ENCODE measurements around the gene CRAT.
"Not testable (repeated sequence)": the region's sequence is repeated elsewhere in the genome, so short reads cannot be mapped to it uniquely, and the experiment has no call there.

The CRAT gene

GRCh38 chr9:129138476-129139232 lies 28.1 kb upstream of the CRAT start:
- no peak for DNase-seq (ENCODE audit: low read depth)

DNA sequence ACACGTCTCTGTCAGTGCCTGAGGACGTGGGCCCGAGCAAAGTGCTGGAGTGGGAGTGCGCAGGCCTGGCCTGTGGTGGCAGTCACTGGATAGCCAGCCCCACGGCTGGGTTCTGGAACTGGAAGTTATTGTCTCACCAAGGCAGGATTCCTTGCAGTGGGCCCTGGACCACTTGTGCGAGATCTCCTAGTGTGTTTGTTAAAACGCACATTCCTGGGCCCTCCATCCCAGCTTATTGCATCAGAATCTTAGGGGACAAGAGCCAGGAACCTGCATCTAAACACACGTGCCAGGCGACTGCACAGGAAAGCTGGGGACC lies 27.5 kb upstream of the CRAT start:
- DNase-seq (ENCODE audit: low read depth): no peak

- DNase-seq (ENCODE audit: low read depth): no peak
Measured at GRCh38 chr9:129137292-129138143, 26.9 kb upstream of the CRAT start.

GRCh38 chr9:129136446-129137035 lies 25.9 kb upstream of the CRAT start:
- no peak for DNase-seq (ENCODE audit: low read depth)

GRCh38 chr9:129135476-129135875 lies 24.9 kb upstream of the CRAT start:
- no peak for DNase-seq (ENCODE audit: low read depth)

- DNase-seq (ENCODE audit: low read depth): no peak
Measured at GRCh38 chr9:129133082-129133481, 22.5 kb upstream of the CRAT start.

- DNase-seq (ENCODE audit: low read depth): peak; percentile 69
Measured at GRCh38 chr9:129131300-129132145, 20.9 kb upstream of the CRAT start.

- DNase-seq (ENCODE audit: low read depth): no peak
Measured at GRCh38 chr9:129130791-129131190, 20.2 kb upstream of the CRAT start.

GRCh38 chr9:129130271-129130670 lies 19.7 kb upstream of the CRAT start:
- DNase-seq (ENCODE audit: low read depth): not testable (repeated sequence)

GRCh38 chr9:129128689-129129088 lies 18.1 kb upstream of the CRAT start:
- no peak for DNase-seq (ENCODE audit: low read depth)

DNA sequence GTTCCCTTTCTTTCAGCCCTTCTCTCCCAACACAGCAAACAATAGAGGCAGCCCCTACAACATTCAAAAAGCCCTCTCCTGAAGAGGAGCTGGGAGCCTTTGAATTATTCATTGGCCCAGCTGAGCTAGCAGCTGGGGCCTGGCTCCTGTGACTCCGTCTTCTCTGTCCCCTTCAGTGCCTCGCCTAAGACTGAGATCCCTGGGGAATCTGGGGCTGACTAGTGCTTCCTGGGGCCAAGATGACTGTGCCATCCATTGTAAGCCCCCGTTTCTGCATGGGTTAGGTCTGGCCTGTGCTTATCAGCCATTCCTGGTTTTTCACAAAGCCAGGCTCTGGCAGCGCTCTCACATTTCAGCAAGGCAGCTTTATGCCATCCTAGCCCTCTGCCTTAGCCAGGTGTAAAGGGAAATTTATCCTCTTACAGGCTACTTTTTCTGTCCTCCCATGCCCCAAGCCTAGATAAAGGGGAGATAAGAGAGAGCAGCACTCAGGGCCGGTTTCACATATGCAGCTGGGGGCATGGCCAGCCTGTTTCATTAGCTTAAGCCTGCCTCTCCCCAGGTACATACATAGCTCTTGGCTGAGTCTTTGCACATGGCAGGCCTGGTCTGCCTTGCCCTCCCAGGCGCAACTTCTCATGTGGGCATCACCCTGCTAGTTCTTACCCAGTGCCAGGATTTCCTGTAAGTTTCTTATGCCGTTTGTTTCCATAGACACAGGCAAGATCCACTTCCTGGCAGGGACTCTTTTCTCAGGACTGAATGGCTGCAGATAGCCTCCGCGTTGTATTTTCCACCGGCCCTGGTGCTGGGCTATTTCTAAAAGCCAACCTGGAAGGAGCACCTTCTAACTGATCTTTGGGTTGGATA lies 16.4 kb upstream of the CRAT start:
- DNase-seq (ENCODE audit: low read depth): no peak

- DNase-seq (ENCODE audit: low read depth): no peak
Measured at GRCh38 chr9:129125478-129125877, 14.9 kb upstream of the CRAT start.

GRCh38 chr9:129124506-129125069 lies 14.0 kb upstream of the CRAT start:
- no peak for DNase-seq (ENCODE audit: low read depth)

GRCh38 chr9:129122976-129123375 lies 12.4 kb upstream of the CRAT start:
- DNase-seq (ENCODE audit: low read depth): not testable (repeated sequence)

- DNase-seq (ENCODE audit: low read depth): no peak
Measured at GRCh38 chr9:129122133-129122532, 11.5 kb upstream of the CRAT start.

GRCh38 chr9:129121483-129121882 lies 10.9 kb upstream of the CRAT start:
- no peak for DNase-seq (ENCODE audit: low read depth)

GRCh38 chr9:129118799-129119198 lies 8.2 kb upstream of the CRAT start:
- no peak for DNase-seq (ENCODE audit: low read depth)

- DNase-seq (ENCODE audit: low read depth): no peak
Measured at GRCh38 chr9:129113645-129114304, 3.2 kb upstream of the CRAT start.

- not testable (repeated sequence) for DNase-seq (ENCODE audit: low read depth)
Measured at GRCh38 chr9:129112526-129112925, 1.9 kb upstream of the CRAT start.

- DNase-seq (ENCODE audit: low read depth): no peak
Measured at GRCh38 chr9:129111528-129112151, 1.0 kb upstream of the CRAT start.
